Adipose tissue (tissue), 3 donors: ENCODE data around the gene KCNE4. TPM values are rescaled to one million over a fixed set of nuclear protein-coding genes. Genes with fewer than 3 reads are reported as not detected.

Experiments used
- H3K27ac ChIP-seq: one replicate; pipeline ENCODE4 v1.5.1; 2013; ENCODE audit warnings: low read depth, low read length
- WGBS, 3 donors: extraction: QIAGEN DNeasy Blood & Tissue Kit; methylation state at CpG; one replicate each; pipeline ENCODE4 v1.1.7; 2013; 5-methylcytosine and 5-hydroxymethylcytosine counted together
- polyA plus RNA-seq, 3 donors: library from polyadenylated mRNA; stranded (reverse); fragments of 200-250 nt; gene quantifications; one replicate each; pipeline ENCODE4 v1.2.3, GENCODE V29; 2013
- donor health status: healthy with polysubstance abuse.
- donor health status: Bipolar disorder and iron deficiency.
- donor health status: healthy.

KCNE4 gene
- polyA plus RNA-seq, 3 donors, result 1.5 to 8.2 (median 6.9) TPM

DNA sequence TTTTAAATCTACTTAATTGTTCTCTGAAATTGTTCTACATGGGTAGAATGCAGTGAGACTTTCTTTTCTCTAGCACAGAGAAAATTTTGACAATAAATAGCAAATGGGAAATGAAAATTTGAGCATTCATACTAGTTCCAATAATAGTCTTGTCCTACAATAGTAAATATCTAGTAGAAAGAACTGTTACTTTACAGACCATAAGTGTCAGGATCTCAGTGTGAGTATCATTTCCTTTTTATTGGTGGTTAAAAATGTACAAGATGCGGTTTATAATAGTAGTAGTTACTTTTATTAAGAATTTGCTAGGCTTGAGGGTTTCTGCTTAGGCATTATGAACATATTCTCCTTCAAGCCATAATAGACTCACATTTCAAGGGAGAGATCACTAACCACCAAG lies 43.2 kb downstream of the KCNE4 start:
- H3K27ac ChIP-seq, result no peak overlapping the region
- WGBS, 3 donors, result 81 to 94% (median 92%) methylated on average over 1 of the region's 1 CpG

DNA sequence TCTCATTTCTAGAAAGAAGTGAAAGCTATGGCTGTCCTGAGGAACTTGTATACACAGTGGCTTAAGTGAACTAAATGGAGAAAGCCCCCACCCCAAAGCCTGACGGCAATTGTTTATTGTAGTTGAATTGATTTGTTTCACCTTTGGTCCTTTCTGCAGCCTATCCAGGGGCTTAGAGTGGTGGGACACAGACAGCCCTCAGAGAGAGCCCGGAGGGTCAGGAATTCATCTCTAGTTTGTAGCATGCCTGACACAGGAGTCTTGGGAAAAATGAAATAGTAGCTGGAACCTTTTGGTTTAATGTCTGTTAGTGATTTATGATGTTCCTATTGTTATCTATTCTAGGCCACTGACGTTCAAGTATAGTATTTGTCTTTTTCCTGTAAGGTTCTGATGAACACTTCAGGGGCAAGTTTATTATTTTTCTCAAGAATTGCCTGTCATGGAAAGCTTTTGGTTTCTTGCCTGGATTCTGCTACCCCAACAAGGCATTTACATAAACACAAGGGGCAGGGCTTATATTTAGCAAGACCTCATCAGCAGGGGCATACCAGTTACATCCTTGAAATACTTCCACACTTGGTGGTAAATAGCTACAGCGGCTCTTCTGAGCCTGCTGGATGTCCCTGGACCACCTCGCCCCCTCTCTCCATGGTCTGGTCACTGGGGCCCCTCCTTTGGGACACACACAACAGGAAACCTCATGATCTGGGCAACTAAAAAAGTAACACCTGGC lies 44.4 kb downstream of the KCNE4 start:
- H3K27ac ChIP-seq, result no peak overlapping the region
- WGBS, 3 donors, result 70 to 79% (median 77%) methylated on average over 5 of the region's 5 CpGs

DNA sequence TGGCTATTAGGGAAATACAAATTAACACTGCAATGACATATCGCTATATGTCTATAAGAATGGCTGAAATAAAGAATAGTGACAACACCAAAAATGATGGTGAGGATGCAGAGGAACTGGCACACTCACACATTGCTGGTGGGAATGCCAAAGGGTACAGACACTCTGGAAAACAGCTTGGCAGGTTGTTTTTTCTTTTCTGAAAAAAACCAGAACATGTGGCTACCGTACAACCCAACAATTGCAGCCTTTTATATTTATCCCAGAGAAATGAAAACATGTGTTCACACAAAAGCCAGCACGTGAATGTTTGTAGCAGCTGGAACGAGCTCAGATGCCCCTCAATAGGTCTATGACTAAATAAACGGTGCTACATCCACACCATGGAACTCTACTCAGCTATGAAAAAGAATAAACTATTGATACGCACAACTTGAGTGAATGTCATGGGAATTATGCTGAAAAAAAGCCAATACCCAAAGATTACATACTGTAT lies 45.9 kb downstream of the KCNE4 start:
- WGBS, 3 donors, result 89 to 92% (median 89%) methylated on average over 6 of the region's 6 CpGs
- no peak overlapping the region for H3K27ac ChIP-seq

DNA sequence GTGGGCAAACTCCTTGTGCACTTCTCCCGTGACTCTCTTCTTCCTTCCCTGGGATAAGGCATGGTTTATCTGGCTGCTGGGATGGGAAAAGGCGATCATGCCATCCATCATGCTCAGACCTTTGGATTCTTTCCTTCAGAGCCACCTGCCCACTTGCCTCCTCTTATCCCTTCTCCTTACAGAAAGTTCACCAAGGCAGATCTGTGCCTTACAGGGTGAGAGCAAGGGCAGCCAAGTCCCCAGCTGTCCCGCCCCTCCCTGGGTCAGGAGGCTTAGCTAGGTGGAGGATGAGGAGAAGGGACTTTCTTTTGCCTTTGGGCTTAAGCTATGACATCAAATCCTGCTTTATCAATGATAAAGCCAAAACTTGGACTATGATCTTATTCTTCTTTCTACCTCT lies 47.6 kb downstream of the KCNE4 start:
- H3K27ac ChIP-seq, result no peak overlapping the region
- 78 to 82% (median 81%) methylated on average over 3 of the region's 3 CpGs for WGBS, 3 donors

DNA sequence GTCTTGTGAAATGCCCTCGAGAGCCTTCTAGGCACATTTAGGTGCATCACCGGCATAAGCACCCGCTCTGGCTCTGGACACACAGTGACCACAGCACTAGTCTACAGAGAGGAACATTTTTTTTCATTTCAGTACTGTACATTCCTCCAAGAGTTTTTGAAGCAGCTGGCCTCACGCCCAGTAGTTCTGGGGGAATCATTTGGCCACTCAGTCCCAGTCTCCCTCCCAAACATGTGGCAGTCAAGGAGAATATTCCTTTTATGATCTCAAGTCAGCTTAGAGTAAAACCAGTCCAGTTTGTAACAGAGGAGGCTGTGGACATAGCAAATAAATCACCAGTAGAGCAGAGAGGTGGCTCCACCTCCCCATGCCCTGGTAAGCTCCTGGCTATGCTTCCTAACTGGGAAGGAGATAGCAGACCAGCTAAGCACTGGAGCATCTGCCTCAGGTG lies 48.1 kb downstream of the KCNE4 start:
- no peak overlapping the region for H3K27ac ChIP-seq
- WGBS, 3 donors, result 27 to 77% (median 57%) methylated on average over 4 of the region's 4 CpGs

DNA sequence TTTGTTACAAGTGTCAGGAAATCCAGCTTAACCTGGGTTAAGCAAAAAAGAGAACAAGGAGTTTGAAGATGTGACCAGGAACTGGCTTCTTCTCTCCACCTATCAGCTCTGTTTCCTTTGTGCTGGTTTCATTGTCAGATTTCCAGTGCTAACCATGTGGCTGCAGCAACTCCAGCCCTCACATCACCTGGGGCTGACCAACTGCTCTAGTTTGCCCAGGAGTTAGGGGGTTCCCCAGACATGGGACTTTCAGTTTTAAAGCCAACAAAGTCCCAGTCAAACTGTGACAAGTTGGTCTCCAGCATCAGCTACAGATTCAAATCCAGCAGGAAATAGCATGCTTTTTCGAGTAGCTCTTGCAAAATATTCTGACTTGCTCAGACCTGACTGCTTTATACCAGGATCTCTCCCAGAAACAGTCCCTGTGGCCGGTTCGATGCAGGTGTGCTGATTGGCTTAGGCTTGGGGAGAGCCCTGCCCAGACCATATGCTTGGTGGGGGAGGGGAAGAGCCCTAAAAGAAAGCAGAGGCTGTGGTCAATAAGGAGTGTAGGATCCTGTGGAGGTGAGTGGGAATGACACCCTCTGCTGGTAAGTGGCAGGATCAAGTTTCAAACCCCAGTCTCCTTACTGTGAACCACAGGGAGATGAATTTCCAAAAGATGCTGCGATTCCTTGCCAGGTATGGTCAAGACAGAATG lies 49.5 kb downstream of the KCNE4 start:
- no peak overlapping the region for H3K27ac ChIP-seq
- WGBS, 3 donors, result 52 to 70% (median 67%) methylated on average over 4 of the region's 4 CpGs

DNA sequence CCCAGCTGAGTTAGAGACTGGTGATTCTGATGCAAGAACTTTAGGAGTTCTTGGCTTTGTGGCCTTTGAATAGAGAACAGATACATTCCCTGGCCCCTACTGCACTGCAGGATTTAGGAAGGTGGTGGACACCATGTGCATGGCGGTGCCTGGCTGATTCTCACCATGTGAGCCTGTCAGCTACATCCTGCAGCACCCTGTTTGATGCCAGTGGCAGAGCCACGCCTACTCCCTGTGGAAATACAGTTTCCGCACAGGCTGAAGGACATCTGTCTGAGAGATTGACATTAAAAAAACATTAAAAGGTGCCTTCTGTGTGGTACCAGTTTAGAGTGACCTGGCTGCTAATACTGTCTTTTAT lies 50.0 kb downstream of the KCNE4 start:
- no peak overlapping the region for H3K27ac ChIP-seq
- 75 to 78% (median 78%) methylated on average over 3 of the region's 3 CpGs for WGBS, 3 donors

DNA sequence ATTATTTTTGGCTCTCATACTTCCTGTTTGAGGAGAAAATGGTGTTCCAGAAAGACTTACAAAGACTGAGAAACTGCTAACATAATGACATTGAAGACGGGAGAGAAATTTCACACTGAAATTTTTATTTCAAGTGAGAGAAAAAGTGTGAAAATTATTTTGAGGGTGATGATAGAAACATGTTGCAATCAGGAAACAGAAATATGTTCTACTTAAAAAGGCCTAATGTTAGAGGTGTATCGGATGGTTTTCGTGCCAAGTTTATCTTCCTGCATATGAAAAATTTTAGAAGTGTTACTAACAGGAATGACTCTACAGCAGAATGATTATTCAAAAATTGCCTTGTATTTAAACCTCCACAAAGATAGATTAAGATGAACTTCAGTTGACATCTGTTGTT lies 50.5 kb downstream of the KCNE4 start:
- no peak overlapping the region for H3K27ac ChIP-seq
- WGBS, 3 donors, result 64 to 92% (median 74%) methylated on average over 3 of the region's 3 CpGs

DNA sequence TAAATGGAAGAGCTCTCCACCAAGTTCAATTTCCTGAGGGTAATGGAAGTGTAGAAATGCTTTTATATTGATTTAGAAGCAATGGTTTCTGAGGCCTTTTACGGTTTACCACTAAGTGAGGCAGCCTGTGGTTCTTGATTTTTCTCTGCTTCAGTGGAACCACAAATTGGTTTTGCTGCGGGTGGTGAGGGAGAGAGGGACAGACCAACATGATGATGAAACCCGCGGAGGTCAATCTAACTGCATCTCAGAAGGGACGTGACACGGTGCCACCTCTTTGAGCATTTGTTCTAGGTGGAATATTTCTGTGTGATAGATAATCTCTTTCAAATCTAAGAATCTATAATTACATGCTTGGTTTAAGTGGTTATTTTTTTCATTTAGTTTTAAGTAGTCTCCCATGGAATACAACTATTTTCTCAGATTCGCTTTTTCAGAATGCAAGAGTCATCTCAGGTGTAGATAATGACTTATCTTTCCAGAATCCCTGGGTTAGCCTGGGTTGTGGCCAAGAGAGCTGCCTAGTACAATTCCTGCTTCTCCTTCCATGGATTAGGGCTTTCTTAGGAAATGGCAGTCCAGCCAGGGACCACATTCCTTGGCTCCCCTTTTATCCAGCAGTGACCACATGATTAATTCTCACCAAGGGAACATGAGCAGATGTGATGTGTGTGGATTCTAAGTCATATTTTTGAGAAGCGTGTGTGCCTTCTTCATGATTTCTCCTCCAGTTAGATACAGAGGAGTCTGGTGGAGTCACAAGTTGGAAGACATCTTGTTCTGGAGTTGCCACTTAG lies 52.5 kb downstream of the KCNE4 start:
- no peak overlapping the region for H3K27ac ChIP-seq
- WGBS, 3 donors, result 89 to 91% (median 91%) methylated on average over 8 of the region's 8 CpGs

Other genes with a start within 250 kb of the KCNE4 start
- gene ACSL3, start 191.2 kb upstream of the KCNE4 start, polyA plus RNA-seq, result 10 to 100 TPM in 2 of 3 donors, 1 to 10 TPM in 1; 8.9 to 36.3 (median 20.7) TPM